Spleen (tissue), 7 donors: ENCODE measurements around the gene PRKCA.

Experiments used
- POLR2A ChIP-seq, 3 donors: fragments of 450-650 bp; IDR thresholded peaks; one replicate each; pipeline ENCODE4 v1.5.1; 2017; ENCODE audit warnings: antibody characterized with exemption in 3 of 3, mild to moderate bottlenecking in 1 of 3
- POLR2AphosphoS5 ChIP-seq, 3 donors: sonication (generic); formaldehyde crosslinking; IDR thresholded peaks; one replicate each; pipeline ENCODE4 v1.5.1; 2017; ENCODE audit warnings: antibody characterized with exemption in 3 of 3
- TF ChIP-seq, protein P1 (sequence below), 11 experiments: fragments of 200-600 bp in 7 of 11; fragments of 450-650 bp in 4 of 11; sonication (generic) in 4 of 11; IDR thresholded peaks in 8 of 11; conservative IDR thresholded peaks in 3 of 11; 1 replicate in 7 of 11; 2 replicates in 4 of 11; pipeline versions ENCODE4 v1.4.0 to v1.8.0; 2016 to 2021; ENCODE audit warnings: antibody characterized with exemption in 11 of 11, inconsistent platforms in 4 of 11, mild to moderate bottlenecking in 1 of 11
- donor health status: DM: no; HTN: no; CAD: no; lungs with moderate emphysema.
- donor health status: DM: no; HTN: no; CAD: no.
- donor health status: DM: no; HTN: no; CAD: no.

GRCh38 chr17:66643815-66644710, 341.6 kb downstream of the PRKCA start:
- TF ChIP-seq, protein P1, sequence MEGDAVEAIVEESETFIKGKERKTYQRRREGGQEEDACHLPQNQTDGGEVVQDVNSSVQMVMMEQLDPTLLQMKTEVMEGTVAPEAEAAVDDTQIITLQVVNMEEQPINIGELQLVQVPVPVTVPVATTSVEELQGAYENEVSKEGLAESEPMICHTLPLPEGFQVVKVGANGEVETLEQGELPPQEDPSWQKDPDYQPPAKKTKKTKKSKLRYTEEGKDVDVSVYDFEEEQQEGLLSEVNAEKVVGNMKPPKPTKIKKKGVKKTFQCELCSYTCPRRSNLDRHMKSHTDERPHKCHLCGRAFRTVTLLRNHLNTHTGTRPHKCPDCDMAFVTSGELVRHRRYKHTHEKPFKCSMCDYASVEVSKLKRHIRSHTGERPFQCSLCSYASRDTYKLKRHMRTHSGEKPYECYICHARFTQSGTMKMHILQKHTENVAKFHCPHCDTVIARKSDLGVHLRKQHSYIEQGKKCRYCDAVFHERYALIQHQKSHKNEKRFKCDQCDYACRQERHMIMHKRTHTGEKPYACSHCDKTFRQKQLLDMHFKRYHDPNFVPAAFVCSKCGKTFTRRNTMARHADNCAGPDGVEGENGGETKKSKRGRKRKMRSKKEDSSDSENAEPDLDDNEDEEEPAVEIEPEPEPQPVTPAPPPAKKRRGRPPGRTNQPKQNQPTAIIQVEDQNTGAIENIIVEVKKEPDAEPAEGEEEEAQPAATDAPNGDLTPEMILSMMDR (IDR thresholded peaks at IDR 0.05 in 8 of 11, conservative IDR thresholded peaks at IDR 0.05 in 3 of 11) = no peak
- TF ChIP-seq POLR2A (IDR thresholded peaks at IDR 0.05) (no peak), POLR2AphosphoS5 (IDR thresholded peaks at IDR 0.05) (no peak)
